ENCODE measurements around the gene TBC1D20. TPM values are rescaled to one million over a fixed set of nuclear protein-coding genes. Genes with fewer than 3 reads are reported as not detected.
"Not testable (repeated sequence)": the region's sequence is repeated elsewhere in the genome, so short reads cannot be mapped to it uniquely, and the experiment has no call there.

Gene TBC1D20
- total RNA-seq, 1 donor from 2014 or later = 39.6 TPM

DNA sequence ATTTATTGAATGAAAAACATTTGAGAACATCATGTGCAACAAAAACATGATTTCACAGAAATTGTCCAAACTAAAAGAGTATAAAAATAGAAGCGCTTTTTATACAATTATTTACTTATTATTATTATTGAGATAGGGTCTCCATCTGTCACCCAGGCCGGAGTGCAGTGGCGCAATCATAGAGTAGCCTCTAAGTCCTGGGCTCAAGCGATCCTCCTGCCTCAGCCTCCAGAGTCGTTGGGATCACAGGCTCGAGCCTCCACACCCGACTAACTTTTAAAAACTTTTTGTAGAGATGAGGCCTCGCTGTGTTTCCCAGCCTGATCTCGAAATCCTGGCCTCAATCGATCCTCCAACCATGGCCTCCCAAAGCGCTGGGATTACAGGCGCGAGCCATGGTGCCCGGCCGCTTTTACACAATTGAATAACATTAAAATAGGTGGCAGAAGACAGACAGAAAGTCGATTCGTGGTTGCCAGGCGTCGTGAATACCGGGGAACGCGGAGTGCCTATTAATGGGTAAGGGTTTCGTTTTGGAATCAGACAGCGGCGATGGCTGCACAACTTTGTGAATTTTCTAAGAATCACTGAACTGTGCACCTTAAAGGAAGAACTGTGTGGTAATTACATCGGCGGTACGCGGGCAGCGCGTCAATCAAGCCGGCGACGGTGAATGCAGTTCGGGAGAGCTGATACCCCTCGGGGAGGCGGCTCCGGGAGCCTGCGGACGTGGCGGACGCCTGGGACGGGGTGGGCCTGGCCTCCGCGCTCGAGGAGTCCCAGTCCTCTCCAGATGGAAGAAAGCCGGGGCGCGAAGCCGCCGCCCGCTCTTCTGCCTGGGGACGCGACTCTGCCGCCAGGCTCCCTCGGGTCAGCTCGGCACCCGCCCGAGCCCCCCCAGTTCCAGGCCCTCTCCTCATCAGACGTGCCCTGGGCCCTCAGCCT, 807 bp downstream of the TBC1D20 start:
- Mint-ChIP-seq H3K9me3 (ENCODE audit: unreplicated experiment) (peaks cover 5% of the 10 kb centered on the region), H3K4me1 (ENCODE audit: low read depth, unreplicated experiment) (peaks cover 23% of the 10 kb centered on the region), H3K4me3 (ENCODE audit: unreplicated experiment) (peak overlapping the region; percentile 96), H3K27me3 (ENCODE audit: unreplicated experiment) (peaks cover 9% of the 10 kb centered on the region), H3K27ac (ENCODE audit: unreplicated experiment) (peak overlapping the region; percentile 93), H3K36me3 (ENCODE audit: unreplicated experiment) (no peaks in the 10 kb centered on the region)
- DNase-seq = peak; percentile 74
- TF ChIP-seq, protein P1, sequence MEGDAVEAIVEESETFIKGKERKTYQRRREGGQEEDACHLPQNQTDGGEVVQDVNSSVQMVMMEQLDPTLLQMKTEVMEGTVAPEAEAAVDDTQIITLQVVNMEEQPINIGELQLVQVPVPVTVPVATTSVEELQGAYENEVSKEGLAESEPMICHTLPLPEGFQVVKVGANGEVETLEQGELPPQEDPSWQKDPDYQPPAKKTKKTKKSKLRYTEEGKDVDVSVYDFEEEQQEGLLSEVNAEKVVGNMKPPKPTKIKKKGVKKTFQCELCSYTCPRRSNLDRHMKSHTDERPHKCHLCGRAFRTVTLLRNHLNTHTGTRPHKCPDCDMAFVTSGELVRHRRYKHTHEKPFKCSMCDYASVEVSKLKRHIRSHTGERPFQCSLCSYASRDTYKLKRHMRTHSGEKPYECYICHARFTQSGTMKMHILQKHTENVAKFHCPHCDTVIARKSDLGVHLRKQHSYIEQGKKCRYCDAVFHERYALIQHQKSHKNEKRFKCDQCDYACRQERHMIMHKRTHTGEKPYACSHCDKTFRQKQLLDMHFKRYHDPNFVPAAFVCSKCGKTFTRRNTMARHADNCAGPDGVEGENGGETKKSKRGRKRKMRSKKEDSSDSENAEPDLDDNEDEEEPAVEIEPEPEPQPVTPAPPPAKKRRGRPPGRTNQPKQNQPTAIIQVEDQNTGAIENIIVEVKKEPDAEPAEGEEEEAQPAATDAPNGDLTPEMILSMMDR (IDR thresholded peaks at IDR 0.05; ENCODE audit: partially characterized antibody, unreplicated experiment) = no peak

DNA sequence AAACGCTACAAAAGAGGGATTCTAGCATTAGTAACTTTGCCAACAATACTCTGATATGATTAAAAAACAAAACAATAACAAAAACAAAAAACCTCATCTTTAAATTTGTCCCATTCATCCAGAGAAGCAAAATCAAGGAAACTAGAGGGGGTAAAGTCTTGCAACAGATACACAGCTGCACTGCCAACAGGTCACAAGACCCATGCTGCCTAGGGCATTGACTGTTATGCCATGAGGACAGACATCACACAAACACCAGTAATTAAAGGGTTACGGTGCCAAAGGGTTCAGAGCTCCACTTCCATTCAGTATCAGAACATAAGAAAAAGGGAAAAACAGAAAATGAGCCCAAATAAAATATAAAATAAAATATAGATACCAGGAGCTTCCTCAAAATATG, 1.6 kb downstream of the TBC1D20 start:
- Mint-ChIP-seq H3K27ac (ENCODE audit: unreplicated experiment) (no peak overlapping the region), H3K9me3 (ENCODE audit: unreplicated experiment) (peaks cover 5% of the 10 kb centered on the region), H3K36me3 (ENCODE audit: unreplicated experiment) (no peaks in the 10 kb centered on the region), H3K4me1 (ENCODE audit: low read depth, unreplicated experiment) (peaks cover 23% of the 10 kb centered on the region), H3K4me3 (ENCODE audit: unreplicated experiment) (peak overlapping the region; percentile 80), H3K27me3 (ENCODE audit: unreplicated experiment) (peaks cover 9% of the 10 kb centered on the region)
- DNase-seq = no peak
- TF ChIP-seq, protein P1 (IDR thresholded peaks at IDR 0.05; ENCODE audit: partially characterized antibody, unreplicated experiment) = no peak

DNA sequence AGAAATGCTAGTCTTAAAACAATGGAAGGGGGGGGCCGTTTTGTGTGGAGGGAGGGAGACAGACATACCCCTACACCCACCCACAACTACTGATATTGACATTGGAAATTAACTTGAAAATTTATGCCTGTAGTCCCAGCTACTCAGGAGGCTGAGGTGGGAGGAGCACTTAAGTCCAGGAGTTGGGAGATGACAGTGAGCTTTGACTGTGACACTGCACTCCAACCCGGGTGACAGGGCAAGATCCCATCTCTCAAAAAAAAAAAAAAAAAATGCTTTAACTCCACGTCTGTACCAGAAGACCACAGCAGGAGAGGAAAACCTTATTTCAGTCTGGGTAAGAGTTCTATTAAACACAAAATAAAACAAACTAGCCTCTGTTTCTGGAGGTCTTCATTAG, 2.2 kb downstream of the TBC1D20 start:
- peaks cover 23% of the 10 kb centered on the region for H3K4me1 Mint-ChIP-seq (ENCODE audit: low read depth, unreplicated experiment)
- peak overlapping the region; percentile 80 for H3K4me3 Mint-ChIP-seq (ENCODE audit: unreplicated experiment)
- H3K9me3 Mint-ChIP-seq (ENCODE audit: unreplicated experiment) = peaks cover 5% of the 10 kb centered on the region
- H3K27ac Mint-ChIP-seq (ENCODE audit: unreplicated experiment) = no peak overlapping the region
- H3K27me3 Mint-ChIP-seq (ENCODE audit: unreplicated experiment) = peaks cover 9% of the 10 kb centered on the region
- no peak for DNase-seq
- H3K36me3 Mint-ChIP-seq (ENCODE audit: unreplicated experiment) = no peaks in the 10 kb centered on the region
- TF ChIP-seq, protein P1 (IDR thresholded peaks at IDR 0.05; ENCODE audit: partially characterized antibody, unreplicated experiment) = no peak

GRCh38 chr20:458776-459175, 3.6 kb downstream of the TBC1D20 start:
- DNase-seq = no peak
- peaks cover 9% of the 10 kb centered on the region for H3K27me3 Mint-ChIP-seq (ENCODE audit: unreplicated experiment)
- H3K4me1 Mint-ChIP-seq (ENCODE audit: low read depth, unreplicated experiment) = peaks cover 23% of the 10 kb centered on the region
- H3K36me3 Mint-ChIP-seq (ENCODE audit: unreplicated experiment) = no peaks in the 10 kb centered on the region
- H3K9me3 Mint-ChIP-seq (ENCODE audit: unreplicated experiment) = peaks cover 5% of the 10 kb centered on the region
- TF ChIP-seq, protein P1 (IDR thresholded peaks at IDR 0.05; ENCODE audit: partially characterized antibody, unreplicated experiment) = no peak
- H3K27ac Mint-ChIP-seq (ENCODE audit: unreplicated experiment) = peak overlapping the region; percentile 82
- H3K4me3 Mint-ChIP-seq (ENCODE audit: unreplicated experiment) = peak overlapping the region; percentile 77

DNA sequence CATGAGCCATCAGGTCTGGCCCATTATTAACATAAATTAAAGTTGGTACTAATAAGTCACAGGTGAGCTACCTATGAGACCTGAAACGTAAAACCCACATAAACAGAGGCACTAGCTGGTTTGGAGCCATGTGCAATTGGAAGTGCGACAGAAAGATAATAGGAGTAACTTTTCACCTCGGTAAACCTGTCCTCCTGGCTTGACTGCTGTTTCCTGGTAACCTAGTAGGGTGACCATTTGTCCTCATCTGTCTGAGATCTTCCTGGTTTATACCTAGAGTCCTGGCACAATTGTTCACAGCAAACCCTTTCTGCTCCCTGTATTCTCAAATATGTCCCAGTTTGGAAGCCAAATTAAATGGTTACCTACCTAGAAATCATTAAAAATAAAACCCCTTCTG, 7.4 kb downstream of the TBC1D20 start:
- Mint-ChIP-seq H3K4me1 (ENCODE audit: low read depth, unreplicated experiment) (peaks cover 15% of the 10 kb centered on the region), H3K4me3 (ENCODE audit: unreplicated experiment) (no peak overlapping the region), H3K27ac (ENCODE audit: unreplicated experiment) (no peak overlapping the region), H3K27me3 (ENCODE audit: unreplicated experiment) (peaks cover 3% of the 10 kb centered on the region), H3K9me3 (ENCODE audit: unreplicated experiment) (no peaks in the 10 kb centered on the region), H3K36me3 (ENCODE audit: unreplicated experiment) (no peaks in the 10 kb centered on the region)
- TF ChIP-seq, protein P1 (IDR thresholded peaks at IDR 0.05; ENCODE audit: partially characterized antibody, unreplicated experiment) = no peak
- DNase-seq = no peak

DNA sequence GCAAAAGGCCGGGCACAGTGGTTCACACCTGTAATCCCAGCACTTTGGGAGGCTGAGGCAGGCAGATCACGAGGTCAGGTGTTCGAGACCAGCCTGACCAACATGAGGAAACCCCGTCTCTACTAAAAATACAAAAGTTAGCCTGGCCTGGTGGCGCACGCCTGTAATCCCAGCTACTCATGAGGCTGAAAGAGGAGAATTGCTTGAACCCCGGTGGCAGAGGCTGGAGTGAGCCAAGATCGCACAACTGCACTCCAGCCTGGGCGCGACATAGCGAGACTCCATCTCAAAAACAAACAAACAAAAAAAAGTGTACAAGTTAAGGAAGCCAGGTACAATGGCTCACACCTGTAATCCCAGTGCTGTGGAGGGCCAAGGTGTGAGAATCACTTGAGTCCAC, 10.3 kb downstream of the TBC1D20 start:
- H3K9me3 Mint-ChIP-seq (ENCODE audit: unreplicated experiment); H3K27ac Mint-ChIP-seq (ENCODE audit: unreplicated experiment); H3K4me1 Mint-ChIP-seq (ENCODE audit: low read depth, unreplicated experiment); H3K36me3 Mint-ChIP-seq (ENCODE audit: unreplicated experiment); H3K27me3 Mint-ChIP-seq (ENCODE audit: unreplicated experiment); DNase-seq; H3K4me3 Mint-ChIP-seq (ENCODE audit: unreplicated experiment): not testable (repeated sequence)
